HEK293 (cell line): ENCODE results near the gene ERAL1.
A peak's percentile ranks its signal among the peaks of the same experiment; 100 is the strongest.

ENCODE experiments used
- CTCF ChIA-PET: fragments of 350-600 bp; formaldehyde crosslinking; extraction: SDS; loops from one replicate; lab custom pipeline; 2021; ENCODE audit warnings: antibody characterized with exemption; lab: Yijun Ruan, JAX
- POLR2A ChIA-PET: fragments of 300-600 bp; formaldehyde crosslinking; extraction: SDS; loops from one replicate; lab custom pipeline; 2020; ENCODE audit warnings: antibody characterized with exemption, inconsistent platforms; lab: Yijun Ruan, JAX
- H3K27ac ChIP-seq: fragments of 200-500 bp; sonication (Bioruptor generic); 2 replicates; pipeline ENCODE4 v1.5.1; 2014; ENCODE audit warnings: low read depth, low read length, control low read depth, inconsistent platforms; ENCODE audit errors: extremely low read depth
- H3K36me3 ChIP-seq, 2 experiments: fragments of 200-500 bp in 1 of 2; sonication (Bioruptor generic) in 1 of 2; 1 replicate in 1 of 2; 2 replicates in 1 of 2; pipeline ENCODE4 v1.5.1; 2014 to 2017; ENCODE audit warnings: inconsistent platforms in 2 of 2, low read length in 2 of 2; ENCODE audit not compliant: control insufficient read depth in 2 of 2, insufficient read depth in 1 of 2
- H3K4me1 ChIP-seq: fragments of 200-500 bp; sonication (Bioruptor generic); 2 replicates; pipeline ENCODE4 v1.5.1; 2014; ENCODE audit warnings: mild to moderate bottlenecking, low read length, inconsistent platforms; ENCODE audit not compliant: control insufficient read depth, insufficient read depth
- H3K4me3 ChIP-seq: 2 replicates; pipeline ENCODE4 v1.5.1; 2011; ENCODE audit warnings: low read depth, mild to moderate bottlenecking, control low read depth, low read length, moderate library complexity
- H3K9me3 ChIP-seq: fragments of 200-500 bp; sonication (Bioruptor generic); 2 replicates; pipeline ENCODE4 v1.5.1; 2014; ENCODE audit warnings: low read depth, low read length, inconsistent platforms; ENCODE audit not compliant: control insufficient read depth, insufficient read depth
- BCL11A ChIP-seq: fragments of 450-650 bp; formaldehyde crosslinking; IDR thresholded peaks from 2 replicates; pipeline ENCODE4 v1.5.1; 2016; ENCODE audit warnings: low read depth, missing biosample characterization, missing genetic modification characterization
- EGR2 ChIP-seq: fragments of 450-650 bp; formaldehyde crosslinking; IDR thresholded peaks from 2 replicates; pipeline ENCODE4 v1.5.1; 2016; ENCODE audit warnings: low read depth, missing biosample characterization, missing genetic modification characterization
- MYNN ChIP-seq: fragments of 450-650 bp; formaldehyde crosslinking; IDR thresholded peaks from 2 replicates; pipeline ENCODE4 v1.5.1; 2016; ENCODE audit warnings: missing biosample characterization, missing genetic modification characterization, borderline replicate concordance
- MZF1 ChIP-seq: fragments of 450-650 bp; formaldehyde crosslinking; IDR thresholded peaks from 2 replicates; pipeline ENCODE4 v1.5.1; 2017; ENCODE audit warnings: missing biosample characterization, missing genetic modification characterization, borderline replicate concordance
- REPIN1 ChIP-seq: fragments of 450-650 bp; formaldehyde crosslinking; IDR thresholded peaks from 2 replicates; pipeline ENCODE4 v1.5.1; 2017; ENCODE audit warnings: missing biosample characterization, missing genetic modification characterization, low read depth
- ZIC2 ChIP-seq: fragments of 450-650 bp; formaldehyde crosslinking; IDR thresholded peaks from 2 replicates; pipeline ENCODE4 v1.5.1; 2016; ENCODE audit warnings: missing biosample characterization, missing genetic modification characterization
- ZNF157 ChIP-seq: fragments of 450-650 bp; formaldehyde crosslinking; IDR thresholded peaks from 2 replicates; pipeline ENCODE4 v1.5.1; 2016; ENCODE audit warnings: missing biosample characterization, missing genetic modification characterization
- ZNF169 ChIP-seq: fragments of 450-650 bp; formaldehyde crosslinking; IDR thresholded peaks from 2 replicates; pipeline ENCODE4 v1.5.1; 2016; ENCODE audit warnings: missing biosample characterization, missing genetic modification characterization
- ZNF2 ChIP-seq: fragments of 450-650 bp; formaldehyde crosslinking; IDR thresholded peaks from 2 replicates; pipeline ENCODE4 v1.5.1; 2016; ENCODE audit warnings: missing biosample characterization, missing genetic modification characterization
- ZNF211 ChIP-seq: fragments of 450-650 bp; formaldehyde crosslinking; IDR thresholded peaks from 2 replicates; pipeline ENCODE4 v1.5.1; 2016; ENCODE audit warnings: low read depth, missing biosample characterization, missing genetic modification characterization
- ZNF214 ChIP-seq: fragments of 450-650 bp; formaldehyde crosslinking; IDR thresholded peaks from 2 replicates; pipeline ENCODE4 v1.5.1; 2017; ENCODE audit warnings: missing biosample characterization, mild to moderate bottlenecking, missing genetic modification characterization, borderline replicate concordance
- ZNF24 ChIP-seq: fragments of 450-650 bp; formaldehyde crosslinking; IDR thresholded peaks from 2 replicates; pipeline ENCODE4 v1.5.1; 2016; ENCODE audit warnings: missing biosample characterization, missing genetic modification characterization
- ZNF248 ChIP-seq: fragments of 450-650 bp; formaldehyde crosslinking; IDR thresholded peaks from 2 replicates; pipeline ENCODE4 v1.5.1; 2017; ENCODE audit warnings: missing biosample characterization, missing genetic modification characterization
- ZNF302 ChIP-seq: fragments of 450-650 bp; formaldehyde crosslinking; IDR thresholded peaks from 2 replicates; pipeline ENCODE4 v1.5.1; 2016; ENCODE audit warnings: missing biosample characterization, missing genetic modification characterization, low read depth
- ZNF324 ChIP-seq: fragments of 450-650 bp; formaldehyde crosslinking; IDR thresholded peaks from 2 replicates; pipeline ENCODE4 v1.5.1; 2016; ENCODE audit warnings: missing biosample characterization, missing genetic modification characterization
- ZNF37A ChIP-seq: fragments of 450-650 bp; IDR thresholded peaks from 2 replicates; pipeline ENCODE4 v1.5.1; 2018; ENCODE audit warnings: missing biosample characterization, missing genetic modification characterization
- ZNF423 ChIP-seq: fragments of 450-650 bp; formaldehyde crosslinking; IDR thresholded peaks from 2 replicates; pipeline ENCODE4 v1.5.1; 2016; ENCODE audit warnings: missing biosample characterization, missing genetic modification characterization
- ZNF473 ChIP-seq: fragments of 450-650 bp; formaldehyde crosslinking; IDR thresholded peaks from 2 replicates; pipeline ENCODE4 v1.5.1; 2017; ENCODE audit warnings: missing biosample characterization, missing genetic modification characterization
- ZNF501 ChIP-seq: fragments of 450-650 bp; formaldehyde crosslinking; IDR thresholded peaks from 2 replicates; pipeline ENCODE4 v1.5.1; 2016; ENCODE audit warnings: missing biosample characterization, missing genetic modification characterization
- ZNF510 ChIP-seq: fragments of 450-650 bp; formaldehyde crosslinking; IDR thresholded peaks from 2 replicates; pipeline ENCODE4 v1.5.1; 2018; ENCODE audit warnings: mild to moderate bottlenecking, missing genetic modification characterization, missing biosample characterization; ENCODE audit not compliant: insufficient replicate concordance
- ZNF548 ChIP-seq: fragments of 450-650 bp; formaldehyde crosslinking; IDR thresholded peaks from 2 replicates; pipeline ENCODE4 v1.5.1; 2016; ENCODE audit warnings: missing biosample characterization, missing genetic modification characterization
- ZNF623 ChIP-seq: fragments of 450-650 bp; formaldehyde crosslinking; IDR thresholded peaks from 2 replicates; pipeline ENCODE4 v1.5.1; 2016; ENCODE audit warnings: missing biosample characterization, missing genetic modification characterization
- ZNF792 ChIP-seq: fragments of 450-650 bp; formaldehyde crosslinking; IDR thresholded peaks from 2 replicates; pipeline ENCODE4 v1.5.1; 2016; ENCODE audit warnings: missing biosample characterization, missing genetic modification characterization
- ZNF830 ChIP-seq: fragments of 450-650 bp; IDR thresholded peaks from 2 replicates; pipeline ENCODE4 v1.5.0; 2018; ENCODE audit warnings: missing biosample characterization, missing genetic modification characterization, low read depth, mild to moderate bottlenecking, moderate library complexity
- ZNF837 ChIP-seq: fragments of 450-650 bp; formaldehyde crosslinking; IDR thresholded peaks from 2 replicates; pipeline ENCODE4 v1.5.1; 2016; ENCODE audit warnings: missing biosample characterization, missing genetic modification characterization
- ZNF843 ChIP-seq: fragments of 450-650 bp; formaldehyde crosslinking; IDR thresholded peaks from 2 replicates; pipeline ENCODE4 v1.5.1; 2016; ENCODE audit warnings: missing biosample characterization, missing genetic modification characterization
- ZXDB ChIP-seq: fragments of 450-650 bp; formaldehyde crosslinking; IDR thresholded peaks from 2 replicates; pipeline ENCODE4 v1.5.1; 2016; ENCODE audit warnings: missing biosample characterization, missing genetic modification characterization
- TF ChIP-seq, protein P1 (sequence below): fragments of 450-650 bp; formaldehyde crosslinking; conservative IDR thresholded peaks from 2 replicates; pipeline ENCODE4 v1.5.1; 2016; ENCODE audit warnings: low read depth, missing biosample characterization, missing genetic modification characterization
- TF ChIP-seq, protein P2 (sequence below): fragments of 450-650 bp; formaldehyde crosslinking; IDR thresholded peaks from 2 replicates; pipeline ENCODE4 v1.5.1; 2017; ENCODE audit warnings: missing biosample characterization, missing genetic modification characterization

The ERAL1 gene

DNA sequence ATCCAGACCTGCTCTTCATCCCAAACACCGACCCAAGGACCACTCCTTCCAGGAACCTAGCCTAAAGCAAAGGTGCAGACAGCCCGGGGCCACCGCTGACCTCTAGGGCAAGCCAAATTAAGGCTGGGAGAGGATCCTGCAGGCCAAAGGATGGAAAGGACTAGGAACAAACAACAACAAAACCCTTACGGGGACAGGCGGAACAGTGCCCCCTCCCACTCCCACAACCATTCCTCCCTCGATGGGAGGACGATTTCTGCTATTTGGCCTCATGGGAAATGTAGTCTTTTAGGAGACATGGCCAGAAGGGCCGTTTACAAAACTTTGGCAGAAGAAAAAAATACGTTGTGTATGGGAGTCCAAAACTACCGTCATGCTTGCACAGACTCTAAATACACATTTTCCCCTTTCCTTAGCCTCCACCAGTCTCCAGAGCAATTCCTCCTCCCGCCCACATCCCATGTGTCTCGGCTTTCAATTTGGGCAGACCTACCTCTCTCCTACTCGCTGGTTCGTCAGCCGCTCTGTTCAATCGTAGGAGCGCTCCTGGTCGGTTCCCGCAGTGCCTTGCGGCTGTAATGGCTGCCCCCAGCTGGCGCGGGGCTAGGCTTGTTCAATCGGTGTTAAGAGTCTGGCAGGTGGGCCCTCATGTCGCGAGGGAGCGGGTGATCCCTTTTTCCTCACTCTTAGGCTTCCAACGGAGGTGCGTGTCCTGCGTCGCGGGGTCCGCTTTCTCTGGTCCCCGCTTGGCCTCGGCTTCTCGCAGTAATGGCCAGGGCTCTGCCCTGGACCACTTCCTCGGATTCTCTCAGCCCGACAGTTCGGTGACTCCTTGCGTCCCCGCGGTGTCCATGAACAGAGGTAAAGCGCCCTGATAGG lies at the start of gene ERAL1 (continued):
- peak; percentile 40; the same call in 1 of the 2 replicates for TF ChIP-seq ZIC2 (tag by site-specific recombination)
- TF ChIP-seq ZNF837 (tag by site-specific recombination), result no peak
- 0 out of 2 replicates have a peak, but pooled peaks have one; percentile 40 for TF ChIP-seq ZNF24

DNA sequence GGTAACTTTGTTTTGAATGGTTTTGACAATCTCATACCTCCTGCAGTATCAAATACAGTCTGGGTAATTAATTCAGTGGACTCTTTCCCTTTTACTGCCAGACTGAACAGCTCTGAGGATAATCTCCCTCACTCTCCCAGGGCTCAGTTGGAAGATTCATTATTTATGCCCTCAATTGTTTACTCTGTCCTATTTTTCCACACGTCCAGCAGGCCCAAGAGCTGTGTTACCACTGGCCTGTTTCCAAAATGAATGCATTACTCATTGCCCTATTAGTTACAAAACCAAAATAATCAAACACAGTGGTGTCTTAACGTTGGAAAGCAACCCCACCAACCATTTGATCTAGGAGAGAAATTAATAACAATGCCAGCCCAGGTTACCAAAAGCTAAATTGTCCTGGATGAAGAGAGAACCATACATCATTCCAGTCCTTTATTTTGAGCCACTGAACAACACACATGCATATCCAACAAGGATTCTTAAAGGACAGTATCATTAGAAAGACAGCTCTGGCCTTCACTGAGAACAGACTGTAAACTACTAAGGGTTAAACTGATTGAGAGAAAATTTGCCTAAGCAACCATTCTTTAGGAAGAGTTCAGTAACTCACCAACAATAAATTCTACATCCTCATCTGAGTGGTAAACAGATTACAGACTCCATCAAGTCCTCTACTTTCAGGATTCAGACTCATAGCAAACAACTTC lies 46.7 kb upstream of the ERAL1 start:
- Histone ChIP-seq H3K36me3 (peaks cover 8 to 18% of the 10 kb centered on the region in 2 experiments; a peak in 2 of 3 replicates), H3K4me3 (no peak overlapping the region), H3K27ac (peak overlapping the region; percentile 52), H3K4me1 (peaks cover 22% of the 10 kb centered on the region), H3K9me3 (no peaks in the 10 kb centered on the region)
- POLR2A ChIA-PET, result interaction anchor here (0.6 to 3.1 kb wide), 10 partner anchors 25 to 144 kb away, joined by 3 to 17 read pairs (median 4); partner anchors contain the start of genes FAM222B, FLOT2, RPL23A and TLCD1
- CTCF ChIA-PET, result interaction anchor here (0.7 to 4.9 kb wide), 10 partner anchors 11 to 127 kb away, joined by 3 to 68 read pairs (median 4); partner anchors contain the start of gene TLCD1
- no peak for TF ChIP-seq ZNF37A
- TF ChIP-seq ZNF324 (tag by site-specific recombination), result no peak
- no peak for TF ChIP-seq ZNF302 (tag by site-specific recombination)
- TF ChIP-seq ZNF843 (tag by site-specific recombination), result peak; percentile 67; the same call in 1 of the 2 replicates
- no peak for TF ChIP-seq ZNF548 (tag by site-specific recombination)
- no peak for TF ChIP-seq MYNN (tag by site-specific recombination)
- no peak for TF ChIP-seq MZF1 (tag by site-specific recombination)
- no peak for TF ChIP-seq ZNF501 (tag by site-specific recombination)
- no peak for TF ChIP-seq BCL11A (tag by site-specific recombination)
- no peak for TF ChIP-seq ZNF792
- TF ChIP-seq, protein P1, sequence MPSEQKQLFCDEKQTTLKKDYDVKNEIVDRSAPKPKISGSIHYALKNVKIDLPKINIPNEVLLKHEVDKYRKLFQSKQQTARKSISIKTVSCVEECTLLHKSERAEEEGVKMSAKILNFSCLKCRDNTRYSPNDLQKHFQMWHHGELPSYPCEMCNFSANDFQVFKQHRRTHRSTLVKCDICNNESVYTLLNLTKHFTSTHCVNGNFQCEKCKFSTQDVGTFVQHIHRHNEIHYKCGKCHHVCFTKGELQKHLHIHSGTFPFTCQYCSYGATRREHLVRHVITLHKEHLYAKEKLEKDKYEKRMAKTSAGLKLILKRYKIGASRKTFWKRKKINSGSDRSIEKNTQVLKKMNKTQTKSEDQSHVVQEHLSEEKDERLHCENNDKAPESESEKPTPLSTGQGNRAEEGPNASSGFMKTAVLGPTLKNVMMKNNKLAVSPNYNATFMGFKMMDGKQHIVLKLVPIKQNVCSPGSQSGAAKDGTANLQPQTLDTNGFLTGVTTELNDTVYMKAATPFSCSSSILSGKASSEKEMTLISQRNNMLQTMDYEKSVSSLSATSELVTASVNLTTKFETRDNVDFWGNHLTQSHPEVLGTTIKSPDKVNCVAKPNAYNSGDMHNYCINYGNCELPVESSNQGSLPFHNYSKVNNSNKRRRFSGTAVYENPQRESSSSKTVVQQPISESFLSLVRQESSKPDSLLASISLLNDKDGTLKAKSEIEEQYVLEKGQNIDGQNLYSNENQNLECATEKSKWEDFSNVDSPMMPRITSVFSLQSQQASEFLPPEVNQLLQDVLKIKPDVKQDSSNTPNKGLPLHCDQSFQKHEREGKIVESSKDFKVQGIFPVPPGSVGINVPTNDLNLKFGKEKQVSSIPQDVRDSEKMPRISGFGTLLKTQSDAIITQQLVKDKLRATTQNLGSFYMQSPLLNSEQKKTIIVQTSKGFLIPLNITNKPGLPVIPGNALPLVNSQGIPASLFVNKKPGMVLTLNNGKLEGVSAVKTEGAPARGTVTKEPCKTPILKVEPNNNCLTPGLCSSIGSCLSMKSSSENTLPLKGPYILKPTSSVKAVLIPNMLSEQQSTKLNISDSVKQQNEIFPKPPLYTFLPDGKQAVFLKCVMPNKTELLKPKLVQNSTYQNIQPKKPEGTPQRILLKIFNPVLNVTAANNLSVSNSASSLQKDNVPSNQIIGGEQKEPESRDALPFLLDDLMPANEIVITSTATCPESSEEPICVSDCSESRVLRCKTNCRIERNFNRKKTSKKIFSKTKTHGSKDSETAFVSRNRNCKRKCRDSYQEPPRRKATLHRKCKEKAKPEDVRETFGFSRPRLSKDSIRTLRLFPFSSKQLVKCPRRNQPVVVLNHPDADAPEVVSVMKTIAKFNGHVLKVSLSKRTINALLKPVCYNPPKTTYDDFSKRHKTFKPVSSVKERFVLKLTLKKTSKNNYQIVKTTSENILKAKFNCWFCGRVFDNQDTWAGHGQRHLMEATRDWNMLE (tag by site-specific recombination), result no peak
- TF ChIP-seq ZNF157 (tag by site-specific recombination), result no peak
- TF ChIP-seq ZNF837 (tag by site-specific recombination), result no peak
- TF ChIP-seq ZNF473 (tag by site-specific recombination), result no peak
- no peak for TF ChIP-seq ZNF169 (tag by site-specific recombination)
- TF ChIP-seq ZNF248, result no peak
- TF ChIP-seq ZXDB, result peak; percentile 44; the same call in 1 of the 2 replicates
- no peak for TF ChIP-seq EGR2 (tag by site-specific recombination)
- TF ChIP-seq, protein P2, sequence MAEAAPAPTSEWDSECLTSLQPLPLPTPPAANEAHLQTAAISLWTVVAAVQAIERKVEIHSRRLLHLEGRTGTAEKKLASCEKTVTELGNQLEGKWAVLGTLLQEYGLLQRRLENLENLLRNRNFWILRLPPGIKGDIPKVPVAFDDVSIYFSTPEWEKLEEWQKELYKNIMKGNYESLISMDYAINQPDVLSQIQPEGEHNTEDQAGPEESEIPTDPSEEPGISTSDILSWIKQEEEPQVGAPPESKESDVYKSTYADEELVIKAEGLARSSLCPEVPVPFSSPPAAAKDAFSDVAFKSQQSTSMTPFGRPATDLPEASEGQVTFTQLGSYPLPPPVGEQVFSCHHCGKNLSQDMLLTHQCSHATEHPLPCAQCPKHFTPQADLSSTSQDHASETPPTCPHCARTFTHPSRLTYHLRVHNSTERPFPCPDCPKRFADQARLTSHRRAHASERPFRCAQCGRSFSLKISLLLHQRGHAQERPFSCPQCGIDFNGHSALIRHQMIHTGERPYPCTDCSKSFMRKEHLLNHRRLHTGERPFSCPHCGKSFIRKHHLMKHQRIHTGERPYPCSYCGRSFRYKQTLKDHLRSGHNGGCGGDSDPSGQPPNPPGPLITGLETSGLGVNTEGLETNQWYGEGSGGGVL (tag by site-specific recombination), result peak; percentile 45; the same call in 1 of the 2 replicates
- no peak for TF ChIP-seq ZNF423 (tag by site-specific recombination)
- TF ChIP-seq ZNF211 (tag by site-specific recombination), result no peak
- TF ChIP-seq ZNF623 (tag by site-specific recombination), result no peak
- TF ChIP-seq ZNF510 (tag by site-specific recombination), result no peak
- TF ChIP-seq ZNF2, result peak; percentile 31
- TF ChIP-seq ZNF214, result no peak
- TF ChIP-seq REPIN1 (tag by site-specific recombination), result no peak
- no peak for TF ChIP-seq ZNF830
